Common myeloid progenitor, CD34-positive (primary cell): Measurements from ENCODE around the gene RAB15.

Experiments
- CTCF ChIA-PET: fragments of 350-600 bp; sonication (Branson Sonifier 250); formaldehyde crosslinking; loops from one replicate; lab custom pipeline; 2021; ENCODE audit warnings: antibody characterized with exemption; lab: Charles Lee
- POLR2A ChIA-PET: fragments of 350-600 bp; sonication (Branson Sonifier 250); formaldehyde crosslinking; loops from one replicate; lab custom pipeline; 2021; ENCODE audit warnings: antibody characterized with exemption; lab: Charles Lee
- DNase-seq, 3 donors: peaks; one replicate each; pipeline versions ENCODE4 v3.0.0 to v3.0.0-alpha.2; 2013
- H3K27ac ChIP-seq, 2 experiments: 1 replicate in 1 of 2; 2 replicates in 1 of 2; pipeline ENCODE4 v1.7.0; 2013; ENCODE audit warnings: inconsistent platforms in 2 of 2, low read length in 2 of 2, mild to moderate bottlenecking in 2 of 2, low read depth in 1 of 2, moderate library complexity in 1 of 2; ENCODE audit not compliant: severe bottlenecking in 2 of 2, insufficient read depth in 1 of 2, poor library complexity in 1 of 2
- H3K27me3 ChIP-seq, 5 experiments: replicated peaks in 2 of 5; 1 replicate in 3 of 5; 2 replicates in 2 of 5; pipeline versions ENCODE4 v1.6.1 to v1.7.0; 2013; ENCODE audit warnings: low read length in 4 of 5, mild to moderate bottlenecking in 2 of 5, moderate library complexity in 2 of 5, inconsistent platforms in 1 of 5; ENCODE audit not compliant: insufficient read depth in 5 of 5, control insufficient read depth in 4 of 5
- H3K36me3 ChIP-seq, 4 experiments: 1 replicate in 2 of 4; 2 replicates in 2 of 4; pipeline versions ENCODE4 v1.6.1 to v1.7.0; 2013; ENCODE audit warnings: low read length in 3 of 4, control low read depth in 1 of 4, mild to moderate bottlenecking in 1 of 4; ENCODE audit not compliant: control insufficient read depth in 4 of 4, insufficient read depth in 4 of 4
- H3K4me1 ChIP-seq, 4 experiments: 1 replicate in 3 of 4; 2 replicates in 1 of 4; pipeline versions ENCODE4 v1.6.1 to v1.7.1; 2013; ENCODE audit warnings: low read length in 3 of 4, mild to moderate bottlenecking in 3 of 4, control low read depth in 1 of 4, inconsistent platforms in 1 of 4, moderate library complexity in 1 of 4; ENCODE audit not compliant: control insufficient read depth in 4 of 4, insufficient read depth in 4 of 4; ENCODE audit errors: control extremely low read depth in 1 of 4
- H3K4me3 ChIP-seq, 7 experiments: 1 replicate in 4 of 7; 2 replicates in 3 of 7; pipeline versions ENCODE4 v1.5.1 to v1.7.0; 2013; ENCODE audit warnings: mild to moderate bottlenecking in 7 of 7, low read length in 6 of 7, moderate library complexity in 6 of 7, inconsistent platforms in 2 of 7, low read depth in 2 of 7, control low read depth in 1 of 7; ENCODE audit not compliant: insufficient read depth in 4 of 7, control insufficient read depth in 1 of 7; ENCODE audit errors: extremely low read depth in 1 of 7
- H3K9me3 ChIP-seq, 5 experiments: 1 replicate in 4 of 5; 2 replicates in 1 of 5; pipeline versions ENCODE4 v1.6.1 to v1.7.1; 2013; ENCODE audit warnings: low read length in 4 of 5, mild to moderate bottlenecking in 2 of 5, inconsistent platforms in 1 of 5, low read depth in 1 of 5, moderate library complexity in 1 of 5; ENCODE audit not compliant: control insufficient read depth in 4 of 5, insufficient read depth in 2 of 5; ENCODE audit errors: control extremely low read depth in 1 of 5
- WGBS: methylation state at CpG from one replicate; pipeline ENCODE4 v1.1.5; 2013; ENCODE audit not compliant: insufficient coverage; 5-methylcytosine and 5-hydroxymethylcytosine counted together

RAB15 gene

GRCh38 chr14:64958743-64959142 is 13.4 kb downstream of the RAB15 start:
- no peaks in the 10 kb centered on the region for H3K9me3 ChIP-seq
- ChIA-PET CTCF (interaction anchor here (0.6 to 2.0 kb wide), 5 partner anchors 8 to 67 kb away, joined by 3 to 4 read pairs (median 3); partner anchors contain the start of gene FNTB), POLR2A (interaction anchor here (0.6 kb wide), 1 partner anchor 405 kb away, joined by 3 read pairs; no protein-coding TSS in a partner anchor)
- H3K4me1 ChIP-seq, result peaks cover 0 to 14% (median 4%) of the 10 kb centered on the region in 4 experiments
- H3K4me3 ChIP-seq, result no peak overlapping the region
- peaks cover 0 to 2% (median under 1%) of the 10 kb centered on the region in 4 experiments for H3K36me3 ChIP-seq
- H3K27me3 ChIP-seq, result no peaks in the 10 kb centered on the region
- no peak overlapping the region for H3K27ac ChIP-seq
- no peak for DNase-seq
- WGBS, result 98% methylated on average over 4 of the region's 5 CpGs

DNA sequence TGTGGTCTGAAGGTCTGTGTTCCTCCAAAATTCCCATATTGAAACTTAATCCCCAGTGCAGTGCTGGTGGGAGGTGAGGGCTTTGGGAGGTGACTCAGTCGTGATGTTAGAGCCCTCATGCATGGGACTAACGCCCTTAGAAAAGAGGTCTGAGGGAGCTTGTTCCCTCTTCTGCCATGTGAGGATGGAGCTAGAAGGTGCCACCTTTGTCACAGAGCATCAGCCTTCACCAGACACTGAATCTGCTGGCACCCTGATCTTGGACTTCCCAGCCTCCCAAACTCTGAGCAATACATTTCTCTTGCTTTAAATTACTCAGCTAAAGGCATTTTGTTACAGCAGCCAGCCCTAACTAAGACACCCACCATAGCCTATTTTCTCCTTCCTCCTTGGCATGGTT is 13.9 kb downstream of the RAB15 start:
- DNase-seq, result no peak

DNA sequence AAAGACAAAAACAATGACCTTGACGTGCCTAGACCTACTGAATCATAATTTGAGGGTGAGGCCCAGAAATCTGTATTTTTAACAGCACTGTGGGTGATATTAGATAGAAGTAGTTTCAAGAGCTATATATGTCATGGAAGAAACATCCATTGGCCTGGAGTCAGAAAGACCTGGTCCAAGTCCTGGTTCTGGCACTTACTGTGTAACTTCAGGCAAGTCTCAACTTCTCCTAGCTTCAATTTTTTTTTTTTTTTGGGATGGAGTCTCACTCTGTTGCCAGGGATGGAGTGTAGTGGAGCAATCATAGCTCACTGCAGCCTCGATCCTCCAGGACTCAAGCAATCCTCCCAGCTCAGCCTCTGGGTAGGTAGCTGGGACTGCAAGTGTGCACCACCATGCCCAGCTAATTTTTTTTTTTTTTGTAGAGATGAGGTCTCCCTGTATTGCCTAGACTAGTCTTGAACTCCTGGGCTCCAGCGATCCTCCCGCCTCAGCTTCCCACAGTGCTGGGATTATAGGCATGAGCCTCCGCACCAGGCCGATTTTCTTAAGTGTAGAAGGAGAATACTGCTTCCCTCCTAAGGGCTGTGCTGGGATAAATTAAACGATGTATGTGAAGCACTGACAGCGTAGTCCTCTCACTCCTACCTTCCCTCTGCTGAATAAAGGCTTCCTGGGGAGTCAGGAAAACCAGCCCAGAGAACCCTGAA is 15.3 kb downstream of the RAB15 start:
- Histone ChIP-seq H3K9me3 (no peaks in the 10 kb centered on the region), H3K27me3 (no peaks in the 10 kb centered on the region), H3K4me1 (peaks cover 0 to 14% (median 4%) of the 10 kb centered on the region in 4 experiments), H3K36me3 (peaks cover 0 to 6% (median 1%) of the 10 kb centered on the region in 4 experiments), H3K4me3 (no peak overlapping the region), H3K27ac (no peak overlapping the region)
- no peak for DNase-seq
- 100% methylated on average over 5 of the region's 8 CpGs for WGBS
- ChIA-PET POLR2A (interaction anchor here (0.6 kb wide), 1 partner anchor 298 kb away, joined by 5 read pairs; no protein-coding TSS in a partner anchor), CTCF (interaction anchor here (1.1 to 1.4 kb wide), 2 partner anchors 32 to 33 kb away, joined by 3 read pairs; no protein-coding TSS in a partner anchor)

More for the DNA sequence above, 13.9 kb downstream of the RAB15 start:
- WGBS, result 100% methylated on average over 2 of the region's 2 CpGs
- no peak overlapping the region for H3K4me3 ChIP-seq
- CTCF ChIA-PET, result interaction anchor here (0.6 to 2.0 kb wide), 6 partner anchors 8 to 66 kb away, joined by 3 to 4 read pairs (median 4); partner anchors contain the start of gene FNTB
- POLR2A ChIA-PET, result interaction anchor here (0.6 kb wide), 1 partner anchor 404 kb away, joined by 3 read pairs; no protein-coding TSS in a partner anchor
- H3K36me3 ChIP-seq, result peaks cover 0 to 4% (median 1%) of the 10 kb centered on the region in 4 experiments
- H3K27me3 ChIP-seq, result no peaks in the 10 kb centered on the region
- no peaks in the 10 kb centered on the region for H3K9me3 ChIP-seq
- peaks cover 0 to 14% (median 4%) of the 10 kb centered on the region in 4 experiments for H3K4me1 ChIP-seq
- no peak overlapping the region for H3K27ac ChIP-seq

- WGBS, result 96% methylated on average over 5 of the region's 6 CpGs
- POLR2A ChIA-PET, result no interaction called here
Observed at GRCh38 chr14:64955297-64955696, 16.8 kb downstream of the RAB15 start.

DNA sequence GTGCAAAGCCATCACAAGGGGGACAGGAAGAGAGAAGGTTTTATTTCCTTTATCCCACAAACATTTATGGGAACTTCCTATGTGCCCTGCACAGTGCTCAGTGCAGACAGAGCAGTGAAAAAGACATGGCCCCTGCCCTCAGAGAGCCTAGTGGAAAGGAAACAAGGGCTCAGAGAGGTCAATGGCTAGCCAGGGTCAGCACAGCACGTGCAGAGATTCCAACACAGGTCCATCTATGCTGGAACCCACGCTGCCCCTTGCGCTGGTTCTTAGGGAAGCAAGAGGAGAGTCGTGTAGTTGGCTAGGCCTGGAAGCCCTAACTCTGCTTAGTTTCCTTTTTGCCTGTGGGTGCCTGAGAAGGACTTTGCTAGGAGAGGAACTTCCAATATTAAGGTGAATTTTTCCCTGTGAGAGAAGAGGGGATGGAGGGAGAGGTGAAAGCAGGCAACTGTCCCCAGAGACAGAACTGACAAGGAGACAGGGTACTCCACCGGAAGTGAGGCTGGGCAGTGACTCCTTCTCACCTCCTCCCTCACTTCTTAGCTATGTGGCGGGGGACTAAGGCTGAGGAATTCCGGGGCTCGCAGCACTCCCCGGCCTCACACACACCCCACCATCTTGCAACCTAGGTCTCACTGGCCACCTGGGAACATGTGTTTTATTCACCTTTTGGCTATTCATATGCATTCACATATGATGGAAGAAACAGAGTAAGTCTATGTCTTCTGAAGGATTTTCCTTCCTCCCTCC is 17.5 kb downstream of the RAB15 start:
- ChIA-PET POLR2A (no interaction called here), CTCF (interaction anchor here (1.1 to 1.5 kb wide), 2 partner anchors 44 to 65 kb away, joined by 3 to 4 read pairs; no protein-coding TSS in a partner anchor)
- Histone ChIP-seq H3K36me3 (peaks cover 0 to 20% (median 3%) of the 10 kb centered on the region in 4 experiments), H3K27ac (no peak overlapping the region), H3K4me3 (no peak overlapping the region), H3K27me3 (no peaks in the 10 kb centered on the region), H3K9me3 (no peaks in the 10 kb centered on the region), H3K4me1 (no peaks in the 10 kb centered on the region)
- 98% methylated on average over 9 of the region's 9 CpGs for whole genome bisulfite sequencing
- DNase-seq, result no peak

More at GRCh38 chr14:64955297-64955696, 16.8 kb downstream of the RAB15 start:
- H3K9me3 ChIP-seq, result no peaks in the 10 kb centered on the region
- peaks cover 0 to 15% (median 3%) of the 10 kb centered on the region in 4 experiments for H3K36me3 ChIP-seq
- no peak overlapping the region for H3K27ac ChIP-seq
- no peak for DNase-seq
- peaks cover 0 to 6% (median 2%) of the 10 kb centered on the region in 4 experiments for H3K4me1 ChIP-seq
- CTCF ChIA-PET, result no interaction called here
- H3K4me3 ChIP-seq, result no peak overlapping the region
- H3K27me3 ChIP-seq, result no peaks in the 10 kb centered on the region

DNA sequence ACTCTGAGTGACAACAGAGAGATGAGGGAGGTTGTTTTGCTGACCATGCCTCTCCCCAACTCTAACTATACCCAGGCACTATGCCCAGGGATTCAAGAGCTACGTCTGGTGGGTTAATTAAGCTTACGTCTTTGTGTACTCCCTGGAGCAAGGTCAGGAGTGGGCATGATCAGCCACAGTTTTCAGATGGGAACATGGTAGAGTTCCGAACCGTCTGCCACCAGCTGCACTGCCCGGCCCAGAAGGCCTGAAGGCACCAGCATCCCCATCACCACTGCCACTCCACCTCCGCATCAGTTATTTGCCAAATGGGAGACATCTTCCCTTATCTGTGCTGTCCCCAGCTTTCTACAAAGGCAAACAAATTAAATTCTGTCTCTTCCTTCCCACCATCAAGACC is 18.5 kb downstream of the RAB15 start:
- Histone ChIP-seq H3K9me3 (no peaks in the 10 kb centered on the region), H3K27ac (no peak overlapping the region), H3K4me1 (no peaks in the 10 kb centered on the region), H3K4me3 (no peak overlapping the region), H3K36me3 (peaks cover 0 to 20% (median 5%) of the 10 kb centered on the region in 4 experiments), H3K27me3 (no peaks in the 10 kb centered on the region)
- WGBS, result 91% methylated on average over 4 of the region's 6 CpGs
- CTCF ChIA-PET, result interaction anchor here (0.7 to 2.1 kb wide), 7 partner anchors 8 to 66 kb away, joined by 3 to 5 read pairs (median 4); no protein-coding TSS in a partner anchor
- DNase-seq, result no peak
- POLR2A ChIA-PET, result no interaction called here
